Ovary (tissue), 9 donors: ENCODE measurements around the gene MAN1C1. TPM values are rescaled to one million over a fixed set of nuclear protein-coding genes. Genes with fewer than 3 reads are reported as not detected.
"Not testable (repeated sequence)": the region's sequence is repeated elsewhere in the genome, so short reads cannot be mapped to it uniquely, and the experiment has no call there.

Source experiments
- DNase-seq, 5 donors: peaks; one replicate each; pipeline ENCODE4 v3.0.0-alpha.2; 2019 to 2020
- H3K27ac ChIP-seq, 2 donors: fragments of 200-600 bp; one replicate each; pipeline versions ENCODE4 v1.5.1 to v1.8.0; 2019 to 2022
- H3K27me3 ChIP-seq: fragments of 200-600 bp; one replicate; pipeline ENCODE4 v1.8.0; 2022
- H3K36me3 ChIP-seq: fragments of 200-600 bp; sonication (generic); one replicate; pipeline ENCODE4 v1.5.1; 2019
- H3K4me1 ChIP-seq: one replicate; pipeline ENCODE4 v1.8.1; 2013; ENCODE audit warnings: mild to moderate bottlenecking, moderate library complexity; ENCODE audit not compliant: insufficient read depth
- H3K4me3 ChIP-seq: fragments of 200-600 bp; sonication (generic); one replicate; pipeline ENCODE4 v1.5.1; 2017
- H3K9me3 ChIP-seq, 2 donors: fragments of 200-600 bp in 1 of 2; sonication (generic) in 1 of 2; one replicate each; pipeline versions ENCODE4 v1.5.1 to v1.8.1; 2013 to 2019; ENCODE audit warnings: mild to moderate bottlenecking in 1 of 2, moderate library complexity in 1 of 2
- EP300 ChIP-seq: sonication (generic); formaldehyde crosslinking; IDR thresholded peaks from one replicate; pipeline ENCODE4 v1.6.1; 2017; ENCODE audit warnings: antibody characterized with exemption
- POLR2A ChIP-seq: fragments of 450-650 bp; IDR thresholded peaks from one replicate; pipeline ENCODE4 v1.6.1; 2017; ENCODE audit warnings: antibody characterized with exemption, mild to moderate bottlenecking, moderate library complexity
- WGBS, 3 donors: extraction: QIAGEN DNeasy Blood & Tissue Kit in 1 of 3; methylation state at CpG; one replicate each; pipeline versions ENCODE4 v1.1.5 to v1.1.7; 2013 to 2017; 5-methylcytosine and 5-hydroxymethylcytosine counted together
- intact Hi-C, 4 donors: fragments of 100-400 bp; cut with DNase I; formaldehyde crosslinking; loops; one replicate each; pipeline versions ENCODE4 v1.11.0 to v1.15.1; 2022 to 2023
- polyA plus RNA-seq, 2 donors: library from polyadenylated mRNA; stranded (reverse); fragments of 200-250 nt in 1 of 2; fragments of 350-450 nt in 1 of 2; fragmentation: Illumina TruSeq in 1 of 2; extraction: RNeasy Lipid Tissue Mini Kit (QIAGEN cat#74804) in 1 of 2; gene quantifications; one replicate each; pipeline ENCODE4 v1.2.3, GENCODE V29; 2013 to 2014
- total RNA-seq, 7 donors: library from RNA; depleted of rRNA in 2 of 7; stranded (reverse); fragments of >200 nt in 2 of 7; fragmentation: NEBNext Ultra II Directional in 3 of 7; extraction: Animal tissue kit (Norgen Biotek cat#: 25700) in 3 of 7; gene quantifications; one replicate each; pipeline versions ENCODE4 v1.1.0 to v1.2.4, GENCODE V29; 2016 to 2023
- TF ChIP-seq, protein P1 (sequence below), 3 donors: fragments of 450-650 bp in 2 of 3; fragments of 200-600 bp in 1 of 3; IDR thresholded peaks; one replicate each; pipeline versions ENCODE4 v1.5.1 to v1.8.0; 2016 to 2022; ENCODE audit warnings: antibody characterized with exemption in 3 of 3, mild to moderate bottlenecking in 1 of 3
- donor health status: DM: no; HTN: no; CAD: no; lungs with moderate emphysema.
- donor health status: DM: no; HTN: no; CAD: no.
- donor health status: Bipolar disorder and iron deficiency.
- donor health status: DM: yes; HTN: yes; CAD: no.
- donor health status: DM: no; HTN: no; CAD: no.
- donor health status: DM: yes; HTN: yes; CAD: no.

MAN1C1 gene
- total and polyA plus RNA-seq, 9 donors: 18.0 to 59.2 (median 33.1) TPM

DNA sequence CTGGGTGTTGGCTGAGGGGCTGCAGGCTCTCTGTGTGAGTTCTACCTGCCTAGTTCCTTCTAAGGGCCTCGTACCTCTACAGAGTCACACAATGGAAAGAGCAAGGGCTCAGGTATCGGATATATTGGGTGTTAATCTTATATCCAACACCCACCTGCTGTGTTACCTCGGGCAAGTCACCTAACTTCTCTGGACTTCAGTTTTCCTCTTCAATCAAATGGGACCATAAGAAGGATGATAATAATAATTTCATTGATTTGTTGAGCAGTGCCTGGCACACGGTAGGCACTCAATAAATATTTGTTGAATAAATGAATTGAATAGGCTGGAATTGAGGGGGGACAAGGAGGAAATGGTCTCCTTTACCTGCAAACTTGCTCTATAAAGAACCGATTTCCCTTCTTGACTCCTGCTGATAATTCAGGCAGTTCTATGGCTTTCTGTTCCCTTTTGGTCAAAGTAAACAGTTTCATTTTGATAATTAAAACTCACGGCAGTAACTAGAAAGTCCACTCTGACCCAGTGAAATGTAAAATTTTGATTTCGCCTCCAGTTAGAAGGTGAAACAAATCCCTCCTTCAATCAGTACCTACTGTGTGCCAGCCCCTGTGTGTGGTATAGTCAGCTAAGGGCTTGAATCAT lies 16.5 kb upstream of the MAN1C1 start:
- no peak overlapping the region for H3K27ac ChIP-seq
- no peak overlapping the region for H3K4me3 ChIP-seq
- H3K9me3 ChIP-seq: no peaks in the 10 kb centered on the region
- no peak for TF ChIP-seq POLR2A
- TF ChIP-seq, protein P1, sequence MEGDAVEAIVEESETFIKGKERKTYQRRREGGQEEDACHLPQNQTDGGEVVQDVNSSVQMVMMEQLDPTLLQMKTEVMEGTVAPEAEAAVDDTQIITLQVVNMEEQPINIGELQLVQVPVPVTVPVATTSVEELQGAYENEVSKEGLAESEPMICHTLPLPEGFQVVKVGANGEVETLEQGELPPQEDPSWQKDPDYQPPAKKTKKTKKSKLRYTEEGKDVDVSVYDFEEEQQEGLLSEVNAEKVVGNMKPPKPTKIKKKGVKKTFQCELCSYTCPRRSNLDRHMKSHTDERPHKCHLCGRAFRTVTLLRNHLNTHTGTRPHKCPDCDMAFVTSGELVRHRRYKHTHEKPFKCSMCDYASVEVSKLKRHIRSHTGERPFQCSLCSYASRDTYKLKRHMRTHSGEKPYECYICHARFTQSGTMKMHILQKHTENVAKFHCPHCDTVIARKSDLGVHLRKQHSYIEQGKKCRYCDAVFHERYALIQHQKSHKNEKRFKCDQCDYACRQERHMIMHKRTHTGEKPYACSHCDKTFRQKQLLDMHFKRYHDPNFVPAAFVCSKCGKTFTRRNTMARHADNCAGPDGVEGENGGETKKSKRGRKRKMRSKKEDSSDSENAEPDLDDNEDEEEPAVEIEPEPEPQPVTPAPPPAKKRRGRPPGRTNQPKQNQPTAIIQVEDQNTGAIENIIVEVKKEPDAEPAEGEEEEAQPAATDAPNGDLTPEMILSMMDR (IDR thresholded peaks at IDR 0.05): no peak
- no peak for TF ChIP-seq EP300
- WGBS, 3 donors: 82 to 86% (median 85%) methylated on average over 7 of the region's 7 CpGs
- no peaks in the 10 kb centered on the region for H3K36me3 ChIP-seq
- H3K27me3 ChIP-seq: no peaks in the 10 kb centered on the region
- no peak for DNase-seq
- H3K4me1 ChIP-seq: no peaks in the 10 kb centered on the region
- intact Hi-C loops: no loop called here

DNA sequence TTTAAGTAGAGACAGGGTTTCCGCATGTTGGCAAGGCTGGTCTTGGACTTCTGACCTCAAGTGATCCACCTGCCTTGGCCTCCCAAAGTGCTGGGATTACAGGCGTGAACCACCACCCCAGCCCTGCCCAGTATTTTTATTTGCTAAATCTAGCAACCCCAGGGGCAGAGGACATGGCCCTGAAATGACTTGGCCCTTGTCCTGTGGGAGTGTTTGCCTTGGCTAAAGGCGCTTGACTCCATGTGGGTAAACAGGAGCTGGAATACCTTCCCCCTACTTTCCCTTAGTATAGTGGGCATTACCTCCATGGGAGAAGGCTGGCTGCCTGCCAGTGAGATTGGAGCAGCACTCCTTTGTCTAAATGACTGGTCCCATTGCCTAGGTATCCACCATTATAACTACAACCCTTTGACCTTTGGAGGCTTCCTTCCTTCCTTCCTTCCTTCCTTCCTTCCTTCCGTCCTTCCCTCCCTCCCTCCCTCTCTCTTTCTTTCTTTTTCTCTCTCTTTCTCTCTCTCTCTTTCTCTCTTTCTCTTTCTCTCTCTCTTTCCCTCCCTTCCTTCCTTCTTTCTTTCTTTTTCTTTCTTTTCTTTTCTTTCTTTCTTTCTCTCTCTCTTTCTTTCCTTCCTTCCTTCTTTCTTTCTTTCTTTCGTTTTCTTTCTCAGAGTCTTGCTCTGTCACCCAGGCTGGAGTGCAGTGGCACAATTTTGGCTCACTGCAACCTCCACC lies 15.5 kb upstream of the MAN1C1 start:
- DNase-seq, H3K4me3 ChIP-seq, intact Hi-C loops, H3K36me3 ChIP-seq, H3K27me3 ChIP-seq, H3K27ac ChIP-seq, H3K9me3 ChIP-seq, H3K4me1 ChIP-seq: not testable (repeated sequence)
- WGBS, 3 donors: 87 to 91% (median 90%) methylated on average over 5 of the region's 5 CpGs

DNA sequence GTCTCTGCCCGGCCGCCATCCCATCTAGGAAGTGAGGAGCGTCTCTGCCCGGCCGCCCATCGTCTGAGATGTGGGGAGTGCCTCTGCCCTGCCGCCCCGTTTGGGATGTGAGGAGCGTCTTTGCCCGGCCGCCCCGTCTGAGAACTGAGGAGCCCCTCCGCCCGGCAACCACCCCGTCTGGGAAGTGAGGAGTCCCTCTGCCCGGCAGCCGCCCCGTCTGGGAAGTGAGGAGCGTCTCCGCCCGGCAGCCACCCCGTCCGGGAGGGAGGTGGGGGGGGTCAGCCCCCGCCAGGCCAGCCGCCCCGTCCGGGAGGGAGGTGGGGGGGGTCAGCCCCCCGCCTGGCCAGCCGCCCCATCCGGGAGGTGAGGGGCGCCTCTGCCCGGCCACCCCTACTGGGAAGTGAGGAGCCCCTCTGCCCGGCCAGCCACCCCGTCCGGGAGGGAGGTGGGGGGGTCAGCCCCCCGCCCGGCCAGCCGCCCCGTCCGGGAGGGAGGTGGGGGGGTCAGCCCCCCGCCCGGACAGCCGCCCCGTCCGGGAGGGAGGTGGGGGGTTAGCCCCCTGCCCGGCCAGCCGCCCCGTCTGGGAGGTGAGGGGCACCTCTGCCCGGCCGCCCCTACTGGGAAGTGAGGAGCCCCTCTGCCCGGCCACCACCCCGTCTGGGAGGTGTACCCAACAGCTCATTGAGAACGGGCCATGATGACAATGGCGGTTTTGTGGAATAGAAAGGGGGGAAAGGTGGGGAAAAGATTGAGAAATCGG lies 12.6 kb upstream of the MAN1C1 start:
- H3K27me3 ChIP-seq, intact Hi-C loops, H3K36me3 ChIP-seq, H3K4me1 ChIP-seq, H3K4me3 ChIP-seq, DNase-seq, H3K27ac ChIP-seq, H3K9me3 ChIP-seq: not testable (repeated sequence)
- WGBS, 3 donors: 91 to 96% methylated on average over 5 to 42 of the region's 55 CpGs; no CpG with 5 or more reads in 1 of the 3 donors

DNA sequence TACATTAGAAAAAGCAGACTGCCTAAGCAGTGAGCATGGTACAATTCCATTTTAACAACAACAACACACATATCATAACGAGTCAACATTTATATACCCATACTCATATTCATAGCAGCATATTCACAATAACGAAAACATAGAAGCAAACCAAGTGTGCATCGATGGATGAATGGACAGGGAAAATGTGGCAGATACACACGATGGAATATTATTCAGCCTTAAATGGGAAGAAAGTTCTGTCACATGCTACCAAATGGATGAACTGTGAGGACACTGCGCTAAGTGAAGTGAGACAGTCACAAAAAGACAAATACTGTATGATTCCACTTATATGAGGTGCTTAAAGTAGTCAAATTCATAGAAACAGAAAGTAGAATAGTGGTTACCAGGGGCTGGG lies 9.5 kb upstream of the MAN1C1 start:
- Histone ChIP-seq H3K4me3 (no peak overlapping the region), H3K4me1 (no peaks in the 10 kb centered on the region), H3K27me3 (no peaks in the 10 kb centered on the region), H3K27ac (no peak overlapping the region), H3K9me3 (no peaks in the 10 kb centered on the region), H3K36me3 (no peaks in the 10 kb centered on the region)
- intact Hi-C loops: loop anchor here in 2 of 4 donors (5.0 kb wide), 2 partner anchors 190 to 200 kb away; no protein-coding TSS in a partner anchor
- TF ChIP-seq POLR2A (no peak), EP300 (no peak)
- TF ChIP-seq, protein P1 (IDR thresholded peaks at IDR 0.05): no peak
- 91 to 93% (median 92%) methylated on average over 5 of the region's 5 CpGs for WGBS, 3 donors
- no peak for DNase-seq

DNA sequence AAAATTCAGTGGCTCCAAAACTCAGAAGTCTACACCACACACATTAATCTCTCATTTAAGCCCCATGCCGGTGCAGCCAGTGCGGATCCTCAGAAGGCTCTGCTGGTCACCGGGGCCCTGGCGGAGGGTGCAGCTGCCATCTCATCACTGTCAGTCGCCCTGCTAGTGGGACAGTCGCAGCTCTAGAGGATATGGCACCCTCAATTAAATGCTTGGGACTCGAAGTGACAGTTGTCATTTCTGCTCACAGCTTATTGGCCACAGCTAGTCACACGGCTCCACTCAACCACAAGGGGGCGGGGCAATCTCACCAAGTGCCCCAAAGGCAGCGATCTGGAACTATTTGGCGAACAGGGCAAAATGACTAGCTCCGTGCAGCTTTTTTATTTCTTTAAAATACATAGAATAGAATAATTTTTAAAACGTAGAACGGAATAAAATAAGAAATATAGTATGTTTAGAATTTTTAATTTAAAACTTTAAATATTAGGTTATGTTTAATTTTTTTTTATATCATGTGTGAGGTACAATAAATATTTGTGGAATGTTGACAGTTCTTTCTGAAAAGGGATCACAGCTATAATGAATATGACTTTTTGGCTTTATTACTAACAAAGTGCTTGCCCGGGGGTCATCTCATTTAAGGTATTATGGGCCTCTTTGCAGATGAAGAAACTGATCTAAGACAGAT lies 8.0 kb upstream of the MAN1C1 start:
- TF ChIP-seq, protein P1 (IDR thresholded peaks at IDR 0.05): peak; percentile 74 to 96 (median 88)
- no peak for TF ChIP-seq EP300
- Histone ChIP-seq H3K4me3 (no peak overlapping the region), H3K4me1 (no peaks in the 10 kb centered on the region), H3K27me3 (no peaks in the 10 kb centered on the region), H3K36me3 (no peaks in the 10 kb centered on the region), H3K9me3 (no peaks in the 10 kb centered on the region), H3K27ac (no peak overlapping the region)
- peak; percentile 77 to 90 (median 88) for DNase-seq
- intact Hi-C loops: loop anchor here (1.0 to 5.0 kb wide), 4 partner anchors 188 to 199 kb away; no protein-coding TSS in a partner anchor
- WGBS, 3 donors: 16 to 20% (median 17%) methylated on average over 15 of the region's 15 CpGs
